Spleen (tissue), 11 donors: Measurements from ENCODE around the gene PHF21A. TPM values are rescaled to one million over a fixed set of nuclear protein-coding genes. Genes with fewer than 3 reads are reported as not detected.

Experiments used
- DNase-seq: peaks from one replicate; pipeline ENCODE4 v3.0.0-alpha.2; 2020
- H3K27ac ChIP-seq, 8 donors: fragments of 200-600 bp; sonication (generic) in 7 of 8; 1 replicate in 4 of 8; 2 replicates in 4 of 8; pipeline versions ENCODE4 v1.5.0 to v1.8.0; 2016 to 2021; ENCODE audit warnings: inconsistent platforms in 4 of 8, mild to moderate bottlenecking in 4 of 8, moderate library complexity in 1 of 8
- H3K27me3 ChIP-seq, 7 donors: fragments of 200-600 bp; sonication (generic) in 6 of 7; replicated peaks in 1 of 7; 1 replicate in 4 of 7; 2 replicates in 3 of 7; pipeline versions ENCODE4 v1.5.0 to v1.8.0; 2016 to 2021; ENCODE audit warnings: inconsistent platforms in 3 of 7, mild to moderate bottlenecking in 1 of 7
- H3K36me3 ChIP-seq, 6 donors: fragments of 200-600 bp; sonication (generic) in 5 of 6; 1 replicate in 4 of 6; 2 replicates in 2 of 6; pipeline versions ENCODE4 v1.5.0 to v1.8.0; 2016 to 2021; ENCODE audit warnings: inconsistent platforms in 2 of 6
- H3K4me1 ChIP-seq, 6 donors: fragments of 200-600 bp; sonication (generic) in 5 of 6; 1 replicate in 3 of 6; 2 replicates in 3 of 6; pipeline versions ENCODE4 v1.5.0 to v1.8.0; 2016 to 2021; ENCODE audit warnings: inconsistent platforms in 3 of 6
- H3K4me3 ChIP-seq, 8 donors: fragments of 200-600 bp; sonication (generic) in 7 of 8; 1 replicate in 4 of 8; 2 replicates in 4 of 8; pipeline versions ENCODE4 v1.5.0 to v1.8.0; 2016 to 2021; ENCODE audit warnings: inconsistent platforms in 4 of 8, mild to moderate bottlenecking in 4 of 8, moderate library complexity in 2 of 8
- H3K9me3 ChIP-seq, 8 donors: fragments of 200-600 bp; sonication (generic) in 7 of 8; 1 replicate in 4 of 8; 2 replicates in 4 of 8; pipeline versions ENCODE4 v1.5.0 to v1.8.0; 2016 to 2021; ENCODE audit warnings: inconsistent platforms in 4 of 8
- POLR2A ChIP-seq, 3 donors: fragments of 450-650 bp; IDR thresholded peaks; one replicate each; pipeline ENCODE4 v1.5.1; 2017; ENCODE audit warnings: antibody characterized with exemption in 3 of 3, mild to moderate bottlenecking in 1 of 3
- POLR2AphosphoS5 ChIP-seq, 3 donors: sonication (generic); formaldehyde crosslinking; IDR thresholded peaks; one replicate each; pipeline ENCODE4 v1.5.1; 2017; ENCODE audit warnings: antibody characterized with exemption in 3 of 3
- WGBS, 5 donors: extraction: QIAGEN DNeasy Blood & Tissue Kit in 3 of 5; methylation state at CpG; one replicate each; pipeline versions ENCODE4 v1.1.5 to v1.1.7; 2013 to 2018; 5-methylcytosine and 5-hydroxymethylcytosine counted together
- intact Hi-C: fragments of 100-400 bp; cut with DNase I; formaldehyde crosslinking; loops from one replicate; pipeline ENCODE4 v1.15.0; 2023; ENCODE audit warnings: low total_unique reads
- polyA plus RNA-seq, 3 donors: library from polyadenylated mRNA; stranded (reverse); fragments of 200-250 nt; gene quantifications; one replicate each; pipeline ENCODE4 v1.2.1, GENCODE V29; 2013
- total RNA-seq, 7 donors: library from RNA; depleted of rRNA in 3 of 7; stranded (reverse); fragments of >200 nt in 3 of 7; fragmentation: NEBNext Ultra II Directional in 4 of 7; extraction: Animal tissue kit (Norgen Biotek cat#: 25700) in 4 of 7; gene quantifications; one replicate each; pipeline versions ENCODE4 v1.1.0 to v1.2.1, GENCODE V29; 2016 to 2021
- TF ChIP-seq, protein P1 (sequence below), 11 experiments: fragments of 200-600 bp in 7 of 11; fragments of 450-650 bp in 4 of 11; sonication (generic) in 4 of 11; IDR thresholded peaks in 8 of 11; conservative IDR thresholded peaks in 3 of 11; 1 replicate in 7 of 11; 2 replicates in 4 of 11; pipeline versions ENCODE4 v1.4.0 to v1.8.0; 2016 to 2021; ENCODE audit warnings: antibody characterized with exemption in 11 of 11, inconsistent platforms in 4 of 11, mild to moderate bottlenecking in 1 of 11
- donor health status: healthy with polysubstance abuse.
- donor health status: DM: no; HTN: no; CAD: no; lungs with moderate emphysema.
- donor health status: DM: no; HTN: no; CAD: no.
- donor health status: Bipolar disorder and iron deficiency.
- donor health status: healthy.
- donor health status: DM: no; HTN: no; CAD: no.
- donor health status: DM: yes; HTN: yes; CAD: no.

Gene PHF21A
- total and polyA plus RNA-seq, 10 donors, result 9.2 to 110 (median 79.7) TPM

DNA sequence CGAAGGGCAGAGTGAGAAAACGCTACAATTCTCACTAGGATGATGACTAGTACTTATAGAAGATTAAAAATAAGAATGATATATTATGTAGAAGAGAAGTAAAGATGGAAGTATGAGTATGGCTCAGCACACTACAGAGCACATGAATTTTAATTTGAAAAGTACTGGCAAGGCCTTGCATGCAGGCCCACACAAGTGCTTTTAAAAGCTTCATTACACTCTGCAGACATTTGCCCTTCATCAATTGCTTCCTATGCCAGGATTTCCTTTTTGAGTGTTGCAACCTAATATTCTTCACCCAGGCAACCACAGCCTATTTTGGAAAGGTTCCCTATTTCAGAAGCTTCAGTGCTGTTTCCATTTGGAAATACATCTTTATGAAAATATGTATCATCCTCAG is 117.7 kb downstream of the PHF21A start:
- H3K36me3 ChIP-seq, result peaks cover 0 to 5% (median 0%) of the 10 kb centered on the region in 6 donors
- no peaks in the 10 kb centered on the region for H3K27me3 ChIP-seq
- H3K4me3 ChIP-seq, result no peak overlapping the region
- DNase-seq, result no peak
- no peak for TF ChIP-seq POLR2AphosphoS5 (IDR thresholded peaks at IDR 0.05)
- TF ChIP-seq, protein P1, sequence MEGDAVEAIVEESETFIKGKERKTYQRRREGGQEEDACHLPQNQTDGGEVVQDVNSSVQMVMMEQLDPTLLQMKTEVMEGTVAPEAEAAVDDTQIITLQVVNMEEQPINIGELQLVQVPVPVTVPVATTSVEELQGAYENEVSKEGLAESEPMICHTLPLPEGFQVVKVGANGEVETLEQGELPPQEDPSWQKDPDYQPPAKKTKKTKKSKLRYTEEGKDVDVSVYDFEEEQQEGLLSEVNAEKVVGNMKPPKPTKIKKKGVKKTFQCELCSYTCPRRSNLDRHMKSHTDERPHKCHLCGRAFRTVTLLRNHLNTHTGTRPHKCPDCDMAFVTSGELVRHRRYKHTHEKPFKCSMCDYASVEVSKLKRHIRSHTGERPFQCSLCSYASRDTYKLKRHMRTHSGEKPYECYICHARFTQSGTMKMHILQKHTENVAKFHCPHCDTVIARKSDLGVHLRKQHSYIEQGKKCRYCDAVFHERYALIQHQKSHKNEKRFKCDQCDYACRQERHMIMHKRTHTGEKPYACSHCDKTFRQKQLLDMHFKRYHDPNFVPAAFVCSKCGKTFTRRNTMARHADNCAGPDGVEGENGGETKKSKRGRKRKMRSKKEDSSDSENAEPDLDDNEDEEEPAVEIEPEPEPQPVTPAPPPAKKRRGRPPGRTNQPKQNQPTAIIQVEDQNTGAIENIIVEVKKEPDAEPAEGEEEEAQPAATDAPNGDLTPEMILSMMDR (IDR thresholded peaks at IDR 0.05 in 8 of 11, conservative IDR thresholded peaks at IDR 0.05 in 3 of 11), result no peak
- no peak for TF ChIP-seq POLR2A (IDR thresholded peaks at IDR 0.05)
- H3K27ac ChIP-seq, result no peak overlapping the region
- intact Hi-C loops, result no loop called here
- WGBS, 5 donors, result 59 to 82% (median 74%) methylated on average over 2 of the region's 2 CpGs
- H3K9me3 ChIP-seq, result no peaks in the 10 kb centered on the region
- H3K4me1 ChIP-seq, result peaks cover 0 to 31% (median 17%) of the 10 kb centered on the region in 6 donors

DNA sequence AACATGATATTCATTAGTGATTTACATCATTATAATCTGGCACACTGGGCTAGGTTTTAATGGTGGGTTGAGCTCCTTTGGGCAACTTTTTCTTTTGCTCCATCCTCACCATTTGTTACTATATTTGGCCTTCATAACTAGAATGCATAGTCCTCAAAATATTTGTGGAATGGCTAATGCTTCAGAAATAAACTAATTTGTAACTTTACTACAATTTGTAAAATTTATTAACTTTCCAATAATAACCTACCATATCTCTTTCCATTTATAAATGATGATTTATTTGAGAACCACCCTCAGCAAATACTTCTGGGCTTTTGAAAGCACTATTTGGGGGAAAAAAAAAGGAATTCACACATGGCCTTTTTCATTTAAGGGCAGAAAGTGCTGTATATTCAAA is 119.1 kb downstream of the PHF21A start:
- Histone ChIP-seq H3K27me3 (no peaks in the 10 kb centered on the region), H3K4me3 (no peak overlapping the region), H3K36me3 (peaks cover 0 to 4% (median 0%) of the 10 kb centered on the region in 6 donors), H3K9me3 (no peaks in the 10 kb centered on the region), H3K27ac (no peak overlapping the region), H3K4me1 (peaks cover 0 to 31% (median 17%) of the 10 kb centered on the region in 6 donors)
- DNase-seq, result no peak
- intact Hi-C loops, result no loop called here
- TF ChIP-seq POLR2AphosphoS5 (IDR thresholded peaks at IDR 0.05), result no peak
- TF ChIP-seq POLR2A (IDR thresholded peaks at IDR 0.05), result no peak
- TF ChIP-seq, protein P1 (IDR thresholded peaks at IDR 0.05 in 8 of 11, conservative IDR thresholded peaks at IDR 0.05 in 3 of 11), result no peak

DNA sequence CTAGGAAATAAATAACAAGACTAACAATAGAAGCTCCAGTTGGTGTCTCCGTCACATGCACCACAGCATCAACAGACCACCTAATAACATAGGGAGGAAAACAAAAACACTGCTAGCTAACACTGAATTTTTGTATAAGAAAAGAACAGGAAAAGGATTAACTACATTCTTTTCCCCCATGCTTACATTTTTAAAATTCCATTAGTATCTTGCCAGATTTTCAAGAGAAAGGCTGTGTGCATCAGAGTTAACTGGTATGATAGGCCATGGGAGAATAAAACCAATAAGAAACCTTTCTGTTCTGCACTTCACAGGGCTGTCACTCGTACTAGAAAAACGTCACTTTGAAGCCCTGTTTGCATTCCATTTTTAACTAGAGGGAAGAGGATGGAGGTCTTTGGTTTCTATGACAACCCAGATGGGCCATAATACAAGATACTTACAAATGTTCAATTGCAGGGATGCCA is 119.8 kb downstream of the PHF21A start:
- WGBS, 5 donors, result 72 to 90% (median 80%) methylated on average over 3 of the region's 3 CpGs
- Histone ChIP-seq H3K27ac (no peak overlapping the region), H3K36me3 (peaks cover 0 to 4% (median 0%) of the 10 kb centered on the region in 6 donors), H3K4me1 (peaks cover 0 to 28% (median 17%) of the 10 kb centered on the region in 6 donors), H3K4me3 (no peak overlapping the region), H3K9me3 (no peaks in the 10 kb centered on the region), H3K27me3 (no peaks in the 10 kb centered on the region)
- intact Hi-C loops, result no loop called here
- no peak for DNase-seq
- TF ChIP-seq, protein P1 (IDR thresholded peaks at IDR 0.05 in 8 of 11, conservative IDR thresholded peaks at IDR 0.05 in 3 of 11), result no peak
- TF ChIP-seq POLR2A (IDR thresholded peaks at IDR 0.05), result no peak
- no peak for TF ChIP-seq POLR2AphosphoS5 (IDR thresholded peaks at IDR 0.05)

DNA sequence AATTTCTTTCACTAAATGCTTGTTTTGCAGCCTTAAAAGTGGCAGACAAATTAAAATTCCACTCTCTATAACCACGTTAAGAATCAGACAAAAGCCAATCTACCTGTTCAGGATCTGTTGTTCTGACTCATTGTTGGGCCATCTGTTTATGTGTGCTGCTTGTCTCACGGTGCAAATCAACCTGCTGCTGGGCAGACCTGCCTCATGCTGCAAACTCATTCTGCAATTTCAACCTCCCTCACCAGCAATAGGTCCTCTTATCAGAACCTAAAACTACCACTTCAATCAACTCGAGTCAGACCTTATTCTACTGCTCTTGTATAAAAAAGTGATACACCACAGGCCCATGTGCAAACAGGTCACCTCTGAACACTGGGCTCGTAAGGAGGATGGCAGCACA is 123.7 kb downstream of the PHF21A start:
- Histone ChIP-seq H3K27me3 (no peaks in the 10 kb centered on the region), H3K4me1 (peaks cover 0 to 29% (median 1%) of the 10 kb centered on the region in 6 donors), H3K27ac (no peak overlapping the region), H3K36me3 (peaks cover 0 to 4% (median 0%) of the 10 kb centered on the region in 6 donors), H3K4me3 (no peak overlapping the region), H3K9me3 (no peaks in the 10 kb centered on the region)
- TF ChIP-seq, protein P1 (IDR thresholded peaks at IDR 0.05 in 8 of 11, conservative IDR thresholded peaks at IDR 0.05 in 3 of 11), result no peak
- TF ChIP-seq POLR2A (IDR thresholded peaks at IDR 0.05) (no peak), POLR2AphosphoS5 (IDR thresholded peaks at IDR 0.05) (no peak)
- DNase-seq, result no peak
- intact Hi-C loops, result no loop called here
- WGBS, 5 donors, result 74 to 79% (median 76%) methylated on average over 4 of the region's 4 CpGs
